ENCODE results near the gene DCP2. TPM values are rescaled to one million over a fixed set of nuclear protein-coding genes. Genes with fewer than 3 reads are reported as not detected.

The DCP2 gene
- total RNA-seq, 1 experiment from 2014 or later = 176 TPM

GRCh38 chr5:113027431-113027830 is 50.8 kb downstream of the DCP2 start:
- Histone ChIP-seq H2BK5ac (ENCODE audit: insufficient read length, low read length) (no peak overlapping the region), H3K79me2 (ENCODE audit: insufficient read depth, low read length) (no peaks in the 10 kb centered on the region), H3K56ac (ENCODE audit: insufficient read length, low read depth, low read length) (no peak overlapping the region), H4K5ac (ENCODE audit: insufficient read length, low read depth, low read length) (no peak overlapping the region), H2BK15ac (ENCODE audit: low read depth, low read length) (no peak overlapping the region), H3K4me1 (ENCODE audit: insufficient read depth, low read length) (no peaks in the 10 kb centered on the region), H3K23ac (ENCODE audit: insufficient read length, low read depth, low read length) (no peak overlapping the region), H3K14ac (ENCODE audit: insufficient read depth, low read length) (no peak overlapping the region), H4K20me1 (ENCODE audit: control insufficient read depth, insufficient read depth, insufficient read length) (no peaks in the 10 kb centered on the region), H3K4me2 (ENCODE audit: insufficient read depth, insufficient read length, low read length) (no peak overlapping the region), H3K23me2 (ENCODE audit: insufficient read length, low read depth, low read length, poor library complexity, severe bottlenecking) (no peaks in the 10 kb centered on the region), H3K9ac (ENCODE audit: extremely low read depth, insufficient read length, low read length) (no peak overlapping the region), H2BK12ac (ENCODE audit: insufficient read length, low read depth, low read length) (no peak overlapping the region), H2BK20ac (ENCODE audit: low read depth, low read length, poor library complexity, severe bottlenecking) (no peak overlapping the region), H4K91ac (ENCODE audit: insufficient read length, low read depth, low read length) (no peak overlapping the region), H2BK120ac (ENCODE audit: low read depth, low read length, poor library complexity, severe bottlenecking) (no peak overlapping the region), H2AFZ (ENCODE audit: low read length) (no peak overlapping the region), H3K79me1 (ENCODE audit: insufficient read depth, low read depth, low read length, poor library complexity, severe bottlenecking) (no peaks in the 10 kb centered on the region), H3K27me3 (ENCODE audit: insufficient read depth, low read length) (no peaks in the 10 kb centered on the region), H3K9me3 (ENCODE audit: control insufficient read depth, low read depth, low read length) (no peaks in the 10 kb centered on the region), H3K27ac (ENCODE audit: insufficient read length, low read depth, low read length) (no peak overlapping the region), H3K18ac (ENCODE audit: insufficient read length, low read depth, low read length) (no peak overlapping the region), H2AK5ac (ENCODE audit: insufficient read length, low read length) (no peak overlapping the region), H3T11ph (ENCODE audit: low read length) (no peak overlapping the region), H4K8ac (replicated peaks; ENCODE audit: insufficient read length, low read depth, low read length) (no peak overlapping the region), H3K4ac (ENCODE audit: low read depth, low read length) (no peak overlapping the region)
- Mint-ChIP-seq H3K27ac (no peak overlapping the region), H3K27me3 (ENCODE audit: low read depth) (no peaks in the 10 kb centered on the region; the same call in 1 of the 2 replicates), H3K4me1 (peaks cover 21 to 22% of the 10 kb centered on the region in 2 experiments), H3K36me3 (ENCODE audit: insufficient read depth in 1 of 3, low read depth in 3 of 3) (peaks cover 32 to 43% (median 41%) of the 10 kb centered on the region in 3 experiments; a peak in 6 of 7 replicates), H3K9me3 (no peaks in the 10 kb centered on the region), H3K4me3 (no peak overlapping the region)
- TF ChIP-seq CTCF (conservative IDR thresholded peaks at IDR 0.05) = no peak; the same call in 2 of the 3 replicates
- DNase-seq = no peak
- WGBS (ENCODE audit: extremely low coverage, insufficient read length, low lambda C conversion rate) = no CpG with 5 or more reads among the region's 5 CpGs

All from H9 (cell line).